GM12865 (cell line): ENCODE data around the gene LDLRAD3.

ENCODE experiments used
- DNase-seq: peaks from one replicate; pipeline ENCODE4 v3.0.0; 2010; ENCODE audit warnings: low read depth
- H3K4me3 ChIP-seq: 2 replicates; pipeline ENCODE4 v1.5.1; 2011; ENCODE audit warnings: mild to moderate bottlenecking, low read depth, low read length, control low read depth
- TF ChIP-seq, protein P1 (sequence below): IDR thresholded peaks from 2 replicates; pipeline ENCODE4 v1.5.1; 2011; ENCODE audit warnings: low read length, control low read depth, low read depth, inconsistent platforms; ENCODE audit not compliant: insufficient read depth; ENCODE audit errors: missing control alignments

LDLRAD3 gene

DNA sequence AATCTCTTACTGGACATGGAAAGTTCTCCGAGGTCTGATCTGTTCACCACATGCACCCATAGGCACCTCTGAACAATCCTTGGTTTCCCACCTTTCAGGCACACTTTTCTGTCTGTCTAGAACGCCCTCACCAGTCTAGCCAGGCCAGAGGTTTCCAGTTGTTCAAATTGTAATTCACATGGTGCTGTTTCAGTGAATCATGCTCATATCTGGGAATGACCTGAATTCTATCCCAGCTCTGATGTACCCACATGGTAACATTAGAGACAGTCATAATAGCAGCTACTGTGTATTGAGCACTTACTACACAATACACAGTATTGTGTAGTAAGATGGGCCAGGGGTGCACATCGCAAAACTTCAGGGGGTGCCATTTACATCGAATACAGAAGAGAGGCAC lies 207.1 kb downstream of the LDLRAD3 start:
- DNase-seq = no peak
- no peak overlapping the region for H3K4me3 ChIP-seq

DNA sequence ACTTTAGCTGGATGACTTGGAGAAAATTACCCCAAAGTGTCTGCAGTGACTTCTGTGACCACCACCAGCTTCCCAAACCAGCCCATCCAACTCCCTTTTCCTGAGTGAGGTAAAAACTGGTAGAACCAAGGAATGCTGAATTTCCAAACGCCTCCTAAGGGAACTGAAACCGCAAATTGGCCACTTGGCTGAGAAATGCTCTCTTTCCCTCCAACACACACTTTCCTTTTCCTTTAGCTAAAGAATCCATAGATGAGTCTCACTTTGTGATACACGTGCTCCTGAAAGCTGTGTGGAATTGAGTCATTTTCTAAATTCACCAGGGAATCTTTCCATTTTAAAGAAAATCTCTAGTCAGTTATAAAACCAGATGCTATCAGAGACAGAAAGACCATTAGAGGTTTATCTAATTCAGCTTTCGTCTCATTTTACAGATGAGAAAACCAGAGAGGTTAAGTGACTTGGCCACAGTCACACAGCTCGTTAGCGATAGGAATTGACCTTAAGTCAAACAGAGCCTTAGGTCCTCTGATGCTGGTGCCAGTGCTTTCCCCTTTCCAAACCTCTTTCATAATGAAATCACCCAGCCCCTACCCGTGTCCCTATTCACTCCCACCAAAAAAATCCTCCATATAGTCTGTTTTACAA lies 208.2 kb downstream of the LDLRAD3 start:
- H3K4me3 ChIP-seq = no peak overlapping the region
- TF ChIP-seq, protein P1, sequence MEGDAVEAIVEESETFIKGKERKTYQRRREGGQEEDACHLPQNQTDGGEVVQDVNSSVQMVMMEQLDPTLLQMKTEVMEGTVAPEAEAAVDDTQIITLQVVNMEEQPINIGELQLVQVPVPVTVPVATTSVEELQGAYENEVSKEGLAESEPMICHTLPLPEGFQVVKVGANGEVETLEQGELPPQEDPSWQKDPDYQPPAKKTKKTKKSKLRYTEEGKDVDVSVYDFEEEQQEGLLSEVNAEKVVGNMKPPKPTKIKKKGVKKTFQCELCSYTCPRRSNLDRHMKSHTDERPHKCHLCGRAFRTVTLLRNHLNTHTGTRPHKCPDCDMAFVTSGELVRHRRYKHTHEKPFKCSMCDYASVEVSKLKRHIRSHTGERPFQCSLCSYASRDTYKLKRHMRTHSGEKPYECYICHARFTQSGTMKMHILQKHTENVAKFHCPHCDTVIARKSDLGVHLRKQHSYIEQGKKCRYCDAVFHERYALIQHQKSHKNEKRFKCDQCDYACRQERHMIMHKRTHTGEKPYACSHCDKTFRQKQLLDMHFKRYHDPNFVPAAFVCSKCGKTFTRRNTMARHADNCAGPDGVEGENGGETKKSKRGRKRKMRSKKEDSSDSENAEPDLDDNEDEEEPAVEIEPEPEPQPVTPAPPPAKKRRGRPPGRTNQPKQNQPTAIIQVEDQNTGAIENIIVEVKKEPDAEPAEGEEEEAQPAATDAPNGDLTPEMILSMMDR = no peak

More for the DNA sequence above, 207.1 kb downstream of the LDLRAD3 start:
- TF ChIP-seq, protein P1 = no peak

DNA sequence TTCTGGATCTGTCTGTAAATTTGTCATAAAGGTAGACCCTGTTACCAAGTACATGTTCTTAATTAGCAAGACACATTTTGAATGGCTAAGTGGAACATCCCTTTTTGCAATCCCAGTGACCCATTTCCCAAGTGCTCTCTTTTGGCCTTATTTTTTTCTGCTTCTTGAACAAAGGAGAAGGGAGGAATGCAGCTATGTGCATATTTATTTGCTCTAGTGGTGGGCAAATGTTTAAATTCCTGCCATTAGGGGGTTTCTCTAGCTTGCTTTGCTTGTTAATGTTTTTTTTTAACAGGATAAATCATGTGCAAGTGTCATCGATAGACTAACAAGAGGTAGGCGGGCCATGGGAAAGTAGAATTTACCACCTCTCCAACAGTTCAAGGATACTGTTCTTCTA lies 209.7 kb downstream of the LDLRAD3 start:
- H3K4me3 ChIP-seq = no peak overlapping the region
- TF ChIP-seq, protein P1 = no peak
- DNase-seq = no peak

More for the DNA sequence above, 208.2 kb downstream of the LDLRAD3 start:
- no peak for DNase-seq

DNA sequence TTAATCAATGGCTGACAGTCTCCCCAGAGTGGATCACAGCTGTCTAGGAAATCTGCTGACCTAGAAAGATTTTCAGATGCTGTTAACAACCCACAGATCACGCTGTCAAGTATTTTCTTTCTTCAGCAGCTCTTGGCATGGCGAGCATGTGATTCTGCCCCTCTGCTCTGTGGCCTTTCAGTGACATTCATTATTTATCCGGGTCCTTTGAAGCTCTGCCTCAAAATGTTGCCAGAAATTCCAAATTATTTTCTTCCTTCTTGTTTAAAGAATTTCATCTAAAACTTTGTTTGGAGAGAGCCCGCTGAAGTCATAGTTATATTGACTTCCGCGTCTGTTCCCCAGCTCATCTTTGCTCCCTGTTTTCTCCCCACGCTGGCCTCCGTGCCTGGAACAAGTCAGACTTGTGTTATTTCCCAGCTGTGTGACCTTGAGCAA lies 211.3 kb downstream of the LDLRAD3 start:
- no peak for DNase-seq
- no peak overlapping the region for H3K4me3 ChIP-seq
- TF ChIP-seq, protein P1 = no peak

DNA sequence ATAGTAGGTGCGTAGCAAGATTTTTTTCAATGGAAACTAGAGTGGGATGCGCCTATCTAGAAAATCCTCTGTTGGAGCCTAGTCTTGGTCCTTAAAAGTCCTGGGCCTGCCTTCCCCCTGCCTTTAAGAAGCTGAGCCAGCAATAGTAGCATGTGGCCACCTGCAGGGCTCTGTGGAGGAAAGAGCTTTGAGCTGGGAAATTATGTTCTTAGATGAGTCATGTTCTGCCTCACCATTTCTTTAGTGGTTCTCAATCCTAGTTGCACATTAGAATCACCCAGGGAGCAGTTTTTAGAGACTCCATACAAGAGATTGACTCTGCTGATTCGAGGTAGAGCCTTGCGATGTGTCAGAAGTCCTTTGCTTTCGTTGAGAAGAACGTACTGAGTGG lies 211.9 kb downstream of the LDLRAD3 start:
- TF ChIP-seq, protein P1 = no peak
- no peak overlapping the region for H3K4me3 ChIP-seq
- DNase-seq = no peak

DNA sequence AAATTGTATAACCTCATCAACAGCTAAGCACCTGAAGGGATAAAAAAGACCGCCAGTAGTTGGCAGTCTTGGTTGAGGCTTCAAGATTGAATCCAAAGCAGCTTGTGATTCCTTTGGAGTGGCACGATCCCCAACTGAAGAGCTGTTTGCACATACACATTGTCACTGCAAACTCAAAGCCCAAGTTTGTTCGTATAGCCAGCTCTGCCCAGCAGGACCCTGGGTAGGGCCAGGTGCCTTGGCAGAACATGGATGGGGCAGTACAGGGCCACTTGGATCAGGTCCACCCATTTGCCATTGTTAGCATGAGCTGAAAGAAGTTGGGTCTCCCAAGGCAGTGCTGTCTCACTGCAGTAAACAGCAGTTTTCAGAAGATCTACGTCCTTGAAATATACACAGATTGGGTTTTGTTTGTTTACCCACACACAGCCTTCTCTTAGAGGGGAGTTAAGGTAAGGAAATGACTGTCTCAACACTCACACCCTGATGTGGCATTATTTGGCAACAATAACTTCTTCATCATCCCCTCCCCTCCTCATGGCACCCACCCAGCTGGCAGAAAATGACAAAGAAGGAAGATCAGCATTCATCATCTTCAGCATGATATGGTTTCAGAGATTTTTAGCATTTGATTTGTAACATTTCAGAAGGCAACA lies 212.4 kb downstream of the LDLRAD3 start:
- no peak overlapping the region for H3K4me3 ChIP-seq
- TF ChIP-seq, protein P1 = no peak
- no peak for DNase-seq
